HepG2 (cell line): ENCODE results near the gene MAP3K3. TPM values are rescaled to one million over a fixed set of nuclear protein-coding genes. Genes with fewer than 3 reads are reported as not detected.

ENCODE experiments used
- ERF ChIP-seq: IDR thresholded peaks from 2 replicates; pipeline ENCODE4 v1.6.1; 2018; ENCODE audit warnings: missing biosample characterization, missing genetic modification reagents
- GATAD1 ChIP-seq: IDR thresholded peaks from 2 replicates; pipeline ENCODE4 v1.6.1; 2016; ENCODE audit warnings: missing genetic modification reagents, missing compliant biosample characterization
- HNRNPH1 ChIP-seq: fragments of 200-400 bp; formaldehyde crosslinking; optimal IDR thresholded peaks from 2 replicates; pipeline ENCODE3; 2017; ENCODE audit warnings: mild to moderate bottlenecking, low read depth, low read length
- KAT2B ChIP-seq: fragments of 150-350 bp; IDR thresholded peaks from 2 replicates; pipeline ENCODE4 v1.6.1; 2014; ENCODE audit warnings: low read depth, low read length, borderline replicate concordance
- KLF11 ChIP-seq: IDR thresholded peaks from 2 replicates; pipeline ENCODE4 v1.6.1; 2016; ENCODE audit warnings: missing compliant biosample characterization
- MAFG ChIP-seq: sonication (generic); formaldehyde crosslinking; IDR thresholded peaks from 2 replicates; pipeline ENCODE4 v1.5.1; 2020; ENCODE audit warnings: mild to moderate bottlenecking, missing genetic modification reagents
- MLLT10 ChIP-seq: sonication (generic); formaldehyde crosslinking; IDR thresholded peaks from 2 replicates; pipeline ENCODE4 v1.4.0; 2020; ENCODE audit warnings: missing genetic modification reagents
- NFIC ChIP-seq: IDR thresholded peaks from 2 replicates; pipeline ENCODE4 v1.6.1; 2012; ENCODE audit warnings: mild to moderate bottlenecking, low read length, inconsistent platforms
- NR0B2 ChIP-seq: sonication (generic); formaldehyde crosslinking; IDR thresholded peaks from 2 replicates; pipeline ENCODE4 v1.4.0; 2020; ENCODE audit warnings: mild to moderate bottlenecking, missing genetic modification reagents
- PHF8 ChIP-seq: sonication (generic); formaldehyde crosslinking; IDR thresholded peaks from 2 replicates; pipeline ENCODE4 v1.5.0; 2020; ENCODE audit warnings: missing genetic modification reagents
- POLR2G ChIP-seq: fragments of 200-400 bp; formaldehyde crosslinking; IDR thresholded peaks from 2 replicates; pipeline ENCODE4 v1.6.1; 2018; ENCODE audit warnings: mild to moderate bottlenecking, low read depth, low read length, moderate library complexity
- RBM22 ChIP-seq: fragments of 200-400 bp; formaldehyde crosslinking; optimal IDR thresholded peaks from 2 replicates; pipeline ENCODE3; 2017; ENCODE audit warnings: mild to moderate bottlenecking, low read length, moderate library complexity
- RELA ChIP-seq: sonication (generic); formaldehyde crosslinking; IDR thresholded peaks from 2 replicates; pipeline ENCODE4 v1.4.0; 2020; ENCODE audit warnings: missing genetic modification reagents
- SALL1 ChIP-seq: sonication (generic); formaldehyde crosslinking; IDR thresholded peaks from 2 replicates; pipeline ENCODE4 v1.8.0; 2022; ENCODE audit warnings: mild to moderate bottlenecking, missing genetic modification reagents
- SIN3B ChIP-seq: fragments of 150-350 bp; IDR thresholded peaks from 2 replicates; pipeline ENCODE4 v1.6.1; 2014; ENCODE audit warnings: low read length
- SMAD9 ChIP-seq: sonication (generic); formaldehyde crosslinking; IDR thresholded peaks from 2 replicates; pipeline ENCODE4 v1.5.1; 2020; ENCODE audit warnings: mild to moderate bottlenecking, missing genetic modification reagents
- SP1 ChIP-seq, 2 experiments: fragments of 450-650 bp in 1 of 2; sonication (generic) in 1 of 2; formaldehyde crosslinking in 1 of 2; IDR thresholded peaks; 2 replicates each; pipeline versions ENCODE4 v1.4.0 to v1.6.1; 2016 to 2020; ENCODE audit warnings: missing genetic modification reagents in 1 of 2
- YEATS4 ChIP-seq: sonication (generic); formaldehyde crosslinking; IDR thresholded peaks from 2 replicates; pipeline ENCODE4 v1.4.0; 2020; ENCODE audit warnings: missing genetic modification reagents, borderline replicate concordance
- ZHX2 ChIP-seq, 2 experiments: sonication (generic) in 1 of 2; formaldehyde crosslinking in 1 of 2; IDR thresholded peaks; 2 replicates each; pipeline versions ENCODE4 v1.6.1 to v1.9.0; 2014 to 2022; ENCODE audit warnings: antibody characterized with exemption in 1 of 2, borderline replicate concordance in 1 of 2, inconsistent platforms in 1 of 2, low read depth in 1 of 2, missing genetic modification reagents in 1 of 2
- ZMYM2 ChIP-seq: sonication (generic); formaldehyde crosslinking; IDR thresholded peaks from 2 replicates; pipeline ENCODE4 v1.8.0; 2022; ENCODE audit warnings: mild to moderate bottlenecking, missing genetic modification reagents
- ZNF225 ChIP-seq: sonication (generic); formaldehyde crosslinking; IDR thresholded peaks from 2 replicates; pipeline ENCODE4 v1.4.0; 2020; ENCODE audit warnings: mild to moderate bottlenecking, missing genetic modification reagents
- ZNF251 ChIP-seq: sonication (generic); formaldehyde crosslinking; IDR thresholded peaks from 2 replicates; pipeline ENCODE4 v1.9.0; 2021; ENCODE audit warnings: mild to moderate bottlenecking, missing genetic modification reagents
- ZNF263 ChIP-seq: sonication (generic); formaldehyde crosslinking; IDR thresholded peaks from 2 replicates; pipeline ENCODE4 v1.4.0; 2020; ENCODE audit warnings: missing genetic modification reagents
- ZNF264 ChIP-seq: sonication (generic); formaldehyde crosslinking; IDR thresholded peaks from 2 replicates; pipeline ENCODE4 v1.4.0; 2020; ENCODE audit warnings: missing genetic modification reagents
- ZNF3 ChIP-seq: IDR thresholded peaks from 2 replicates; pipeline ENCODE4 v1.7.0; 2017; ENCODE audit warnings: inconsistent platforms
- ZNF30 ChIP-seq: sonication (generic); formaldehyde crosslinking; IDR thresholded peaks from 2 replicates; pipeline ENCODE4 v1.5.0; 2020; ENCODE audit warnings: mild to moderate bottlenecking, missing genetic modification reagents
- ZNF589 ChIP-seq: sonication (generic); formaldehyde crosslinking; conservative IDR thresholded peaks from 2 replicates; pipeline ENCODE4 v1.8.0; 2022; ENCODE audit warnings: mild to moderate bottlenecking, moderate library complexity, missing genetic modification reagents
- ZNF619 ChIP-seq: sonication (generic); formaldehyde crosslinking; IDR thresholded peaks from 2 replicates; pipeline ENCODE4 v1.4.0; 2020; ENCODE audit warnings: mild to moderate bottlenecking, missing genetic modification reagents
- polyA plus RNA-seq, 8 experiments: library from polyadenylated mRNA; depleted of rRNA in 3 of 8; stranded (reverse) in 7 of 8; unstranded in 1 of 8; fragments of >200 nt; fragmentation: Illumina TruSeq in 4 of 8; extraction: Trizol in 4 of 8; gene quantifications; 2 replicates each; pipeline versions ENCODE4 v1.2.1 to v1.2.3, GENCODE V29; 2011 to 2016; ENCODE audit warnings: low read depth in 4 of 8, missing spikeins in 1 of 8, mixed read lengths in 1 of 8; ENCODE audit not compliant: insufficient read depth in 1 of 8
- total RNA-seq, 5 experiments: library from RNA; depleted of rRNA; stranded (reverse); fragments of >200 nt; fragmentation: Illumina TruSeq; extraction: Trizol; gene quantifications; 2 replicates each; pipeline ENCODE4 v1.2.3, GENCODE V29; 2016; ENCODE audit warnings: low read depth in 1 of 5

Gene MAP3K3
- total and polyA plus RNA-seq, 2 of the 13 experiments (the other 11 are each of a cell fraction or from before 2014, with no cell fraction given) = 17.7 to 21.8 TPM

- TF ChIP-seq RBM22 (no peak), ZNF619 (no peak), KAT2B (no peak), ZNF589 (CRISPR knock-in tag) (no peak), SALL1 (CRISPR knock-in tag) (peak; percentile 13; the same call in 1 of the 2 replicates), ZNF3 (CRISPR knock-in tag) (no peak), ZMYM2 (CRISPR knock-in tag) (no peak), SIN3B (no peak), ZNF30 (CRISPR knock-in tag) (no peak), SP1 (IDR thresholded peaks at IDR 0.05) (no peak), SP1 (CRISPR knock-in tag; IDR thresholded peaks at IDR 0.05) (no peak), ZNF264 (CRISPR knock-in tag) (no peak), ZNF251 (CRISPR knock-in tag) (no peak), MLLT10 (CRISPR knock-in tag) (no peak), POLR2G (no peak), MAFG (CRISPR knock-in tag) (no peak), ZHX2 (IDR thresholded peaks at IDR 0.05; ENCODE audit: low read depth) (no peak), ZHX2 (CRISPR knock-in tag; IDR thresholded peaks at IDR 0.05; ENCODE audit: borderline replicate concordance) (no peak), NFIC (no peak), PHF8 (CRISPR knock-in tag) (peak; percentile 64), ZNF225 (CRISPR knock-in tag) (no peak), RELA (CRISPR knock-in tag) (no peak), YEATS4 (0 out of 2 replicates have a peak, but pooled peaks have one; percentile 28), ERF (CRISPR knock-in tag) (no peak), KLF11 (CRISPR knock-in tag) (no peak), NR0B2 (no peak), HNRNPH1 (no peak), GATAD1 (no peak), ZNF263 (CRISPR knock-in tag) (0 out of 2 replicates have a peak, but pooled peaks have one; percentile 21), SMAD9 (no peak)
Observed at GRCh38 chr17:63698886-63699637, 76.8 kb downstream of the MAP3K3 start (continued).
